GM12891 (cell line): ENCODE data around the gene FLRT1.

Source experiments
- POLR2A ChIP-seq: IDR thresholded peaks from 2 replicates; pipeline ENCODE4 v1.6.1; 2011; ENCODE audit warnings: low read depth, low read length, control low read depth
- POLR2AphosphoS5 ChIP-seq: IDR thresholded peaks from 2 replicates; pipeline ENCODE4 v1.6.1; 2011; ENCODE audit warnings: low read depth, low read length, control low read depth
- POU2F2 ChIP-seq: IDR thresholded peaks from 2 replicates; pipeline ENCODE4 v1.6.1; 2011; ENCODE audit warnings: low read depth, mild to moderate bottlenecking, control low read depth, low read length, moderate library complexity
- SPI1 ChIP-seq: IDR thresholded peaks from 2 replicates; pipeline ENCODE4 v1.6.1; 2011; ENCODE audit warnings: low read depth, low read length, control low read depth

GRCh38 chr11:64035081-64035524, 628 bp upstream of the FLRT1 start:
- TF ChIP-seq POLR2A: no peak
- no peak for TF ChIP-seq POLR2AphosphoS5
- no peak for TF ChIP-seq SPI1
- TF ChIP-seq POU2F2: no peak
